Progenitor cell of endocrine pancreas (in vitro differentiated cells): ENCODE data around the gene IRAK2. TPM values are rescaled to one million over a fixed set of nuclear protein-coding genes. Genes with fewer than 3 reads are reported as not detected.
"Not testable (repeated sequence)": the region's sequence is repeated elsewhere in the genome, so short reads cannot be mapped to it uniquely, and the experiment has no call there.

Source experiments
- DNase-seq: peaks from one replicate; pipeline ENCODE4 v3.0.0; 2021; ENCODE audit warnings: low spot score; ENCODE audit not compliant: unreplicated experiment
- H3K27ac Mint-ChIP-seq: 2 replicates; pipeline ENCODE4 v1.8.0; 2021; ENCODE audit warnings: mild to moderate bottlenecking, moderate library complexity, mixed read lengths
- H3K27me3 Mint-ChIP-seq: 2 replicates; pipeline ENCODE4 v1.8.0; 2021; ENCODE audit warnings: mixed read lengths
- H3K36me3 Mint-ChIP-seq: 2 replicates; pipeline ENCODE4 v1.8.0; 2022; ENCODE audit warnings: mixed read lengths; ENCODE audit not compliant: insufficient read depth
- H3K4me1 Mint-ChIP-seq: 2 replicates; pipeline ENCODE4 v1.8.0; 2021; ENCODE audit warnings: low read depth, mixed read lengths
- H3K4me3 Mint-ChIP-seq: 2 replicates; pipeline ENCODE4 v1.8.0; 2021; ENCODE audit warnings: low read depth, mild to moderate bottlenecking, moderate library complexity, mixed read lengths
- H3K9me3 Mint-ChIP-seq: 2 replicates; pipeline ENCODE4 v1.8.0; 2021; ENCODE audit warnings: low read depth, mixed read lengths
- CTCF ChIP-seq: fragments of 200-600 bp; sonication (generic); IDR thresholded peaks from one replicate; pipeline ENCODE4 v1.5.0; 2021; ENCODE audit warnings: antibody characterized with exemption, mild to moderate bottlenecking; ENCODE audit not compliant: unreplicated experiment
- total RNA-seq: library from RNA; stranded (reverse); gene quantifications from 2 replicates; pipeline ENCODE4 v1.2.1, GENCODE V29; 2021

The IRAK2 gene
- total RNA-seq, 1 donor from 2014 or later = 0.36 TPM

- Mint-ChIP-seq H3K4me1 (peaks cover 9% of the 10 kb centered on the region), H3K27ac (no peak overlapping the region), H3K36me3 (peaks cover 31% of the 10 kb centered on the region), H3K27me3 (no peaks in the 10 kb centered on the region), H3K9me3 (no peaks in the 10 kb centered on the region), H3K4me3 (no peak overlapping the region)
- TF ChIP-seq CTCF = no peak
- no peak for DNase-seq
Measured at GRCh38 chr3:10265833-10266232, 101.1 kb downstream of the IRAK2 start.

- H3K4me3 Mint-ChIP-seq, H3K4me1 Mint-ChIP-seq, DNase-seq, H3K27me3 Mint-ChIP-seq, H3K27ac Mint-ChIP-seq, H3K9me3 Mint-ChIP-seq: not testable (repeated sequence)
- peaks cover 30% of the 10 kb centered on the region for H3K36me3 Mint-ChIP-seq
Measured at GRCh38 chr3:10266936-10267335, 102.2 kb downstream of the IRAK2 start.

- Mint-ChIP-seq H3K4me1 (peaks cover 11% of the 10 kb centered on the region), H3K36me3 (peaks cover 27% of the 10 kb centered on the region), H3K4me3 (no peak overlapping the region)
Measured at GRCh38 chr3:10268116-10268515, 103.4 kb downstream of the IRAK2 start.

GRCh38 chr3:10268930-10269329 lies 104.2 kb downstream of the IRAK2 start:
- no peak for TF ChIP-seq CTCF
- Mint-ChIP-seq H3K4me1 (peaks cover 5% of the 10 kb centered on the region), H3K4me3 (no peak overlapping the region), H3K27ac (no peak overlapping the region), H3K36me3 (peaks cover 21% of the 10 kb centered on the region), H3K9me3 (no peaks in the 10 kb centered on the region), H3K27me3 (no peaks in the 10 kb centered on the region)
- no peak for DNase-seq

More at GRCh38 chr3:10268116-10268515, 103.4 kb downstream of the IRAK2 start:
- DNase-seq = no peak
- Mint-ChIP-seq H3K27ac (no peak overlapping the region), H3K27me3 (no peaks in the 10 kb centered on the region), H3K9me3 (no peaks in the 10 kb centered on the region)
- no peak for TF ChIP-seq CTCF

GRCh38 chr3:10269443-10269842 lies 104.7 kb downstream of the IRAK2 start:
- no peak for TF ChIP-seq CTCF
- H3K9me3 Mint-ChIP-seq = no peaks in the 10 kb centered on the region
- H3K4me1 Mint-ChIP-seq = peaks cover 6% of the 10 kb centered on the region
- no peak for DNase-seq
- no peaks in the 10 kb centered on the region for H3K27me3 Mint-ChIP-seq
- peaks cover 18% of the 10 kb centered on the region for H3K36me3 Mint-ChIP-seq
- no peak overlapping the region for H3K4me3 Mint-ChIP-seq
- no peak overlapping the region for H3K27ac Mint-ChIP-seq

GRCh38 chr3:10272476-10272875 lies 107.8 kb downstream of the IRAK2 start:
- H3K27ac Mint-ChIP-seq, H3K4me3 Mint-ChIP-seq, H3K9me3 Mint-ChIP-seq, DNase-seq, H3K27me3 Mint-ChIP-seq, H3K4me1 Mint-ChIP-seq: not testable (repeated sequence)
- H3K36me3 Mint-ChIP-seq = peaks cover 18% of the 10 kb centered on the region
